Heart right ventricle (tissue), 16 donors: Measurements from ENCODE around the gene DYRK1A. TPM values are rescaled to one million over a fixed set of nuclear protein-coding genes. Genes with fewer than 3 reads are reported as not detected.

ENCODE experiments used
- ATAC-seq, 8 donors: fragments of 200-7000 bp; cut with Tn5 transposase; one replicate each; pipeline ENCODE4 v1.9.1; 2020; ENCODE audit warnings: mild to moderate bottlenecking in 8 of 8, moderate library complexity in 8 of 8, moderate number of reproducible peaks in 1 of 8
- DNase-seq, 2 donors: peaks; one replicate each; pipeline ENCODE4 v3.0.0-alpha.2; 2020
- H3K27ac ChIP-seq, 10 donors: fragments of 200-600 bp; sonication (generic) in 2 of 10; one replicate each; pipeline versions ENCODE4 v1.5.0 to v1.8.0; 2020 to 2022; ENCODE audit warnings: mild to moderate bottlenecking in 3 of 10
- H3K27me3 ChIP-seq, 7 donors: fragments of 200-600 bp; one replicate each; pipeline ENCODE4 v1.8.0; 2021 to 2022; ENCODE audit warnings: mild to moderate bottlenecking in 2 of 7
- H3K36me3 ChIP-seq, 9 donors: fragments of 200-600 bp; sonication (generic) in 1 of 9; one replicate each; pipeline versions ENCODE4 v1.5.0 to v1.8.0; 2020 to 2022; ENCODE audit warnings: mild to moderate bottlenecking in 2 of 9
- H3K4me1 ChIP-seq, 9 donors: fragments of 200-600 bp; sonication (generic) in 1 of 9; one replicate each; pipeline versions ENCODE4 v1.5.0 to v1.8.0; 2020 to 2022; ENCODE audit warnings: mild to moderate bottlenecking in 4 of 9
- H3K4me3 ChIP-seq, 10 donors: fragments of 200-600 bp; sonication (generic) in 2 of 10; one replicate each; pipeline versions ENCODE4 v1.5.0 to v1.8.0; 2020 to 2022; ENCODE audit warnings: mild to moderate bottlenecking in 7 of 10, moderate library complexity in 2 of 10
- H3K9me3 ChIP-seq, 11 donors: fragments of 200-600 bp in 10 of 11; sonication (generic) in 2 of 11; one replicate each; pipeline versions ENCODE4 v1.5.0 to v1.8.0; 2013 to 2022; ENCODE audit warnings: mild to moderate bottlenecking in 2 of 11, control low read depth in 1 of 11, moderate library complexity in 1 of 11
- whole genome bisulfite sequencing, 2 donors: extraction: QIAGEN DNeasy Blood & Tissue Kit; methylation state at CpG; one replicate each; pipeline ENCODE4 v1.1.7; 2013; ENCODE audit warnings: inconsistent platforms in 1 of 2; 5-methylcytosine and 5-hydroxymethylcytosine counted together
- intact Hi-C, 10 donors: fragments of 100-400 bp; cut with DNase I; formaldehyde crosslinking; loops; one replicate each; pipeline versions ENCODE4 v1.11.1 to v1.14.2; 2022
- polyA plus RNA-seq, 2 donors: library from polyadenylated mRNA; stranded (reverse); fragments of 200-250 nt; gene quantifications; one replicate each; pipeline ENCODE4 v1.2.3, GENCODE V29; 2013
- total RNA-seq, 10 donors: library from RNA; stranded (reverse); fragmentation: NEBNext Ultra II Directional in 3 of 10; extraction: Animal tissue kit (Norgen Biotek cat#: 25700) in 3 of 10; gene quantifications; one replicate each; pipeline versions ENCODE4 v1.2.1 to v1.2.4, GENCODE V29; 2021 to 2023
- TF ChIP-seq, protein P1 (sequence below), 9 donors: fragments of 200-600 bp; sonication (generic) in 2 of 9; IDR thresholded peaks; one replicate each; pipeline versions ENCODE4 v1.5.0 to v1.8.0; 2021 to 2022; ENCODE audit warnings: antibody characterized with exemption in 9 of 9, mild to moderate bottlenecking in 5 of 9, moderate library complexity in 1 of 9
- donor health status: Arrhythmogenic right ventricular cardiomyopathy.
- donor health status: ischemic (EF 13 %, LVEDD 7.1; RV severe dilation, severe dysfunction).
- donor health status: healthy with polysubstance abuse.
- donor health status: DM: no; HTN: yes; CAD: no.
- donor health status: DM: no; HTN: no; CAD: no.
- donor health status: ischemic (EF 25% LVEDD 6.9; RV normal size, moderate dysfunction).
- donor health status: ischemic (EF 25% LVEDD 5.7; RV mildly dilated, moderate dysfunction).
- donor health status: healthy.
- donor health status: DM: yes; HTN: yes; CAD: no.
- donor health status: Ischemic cardiomyopathy.
- donor health status: ischemic (EF 35%, LVEDD 5.7; RV mildly dilated, moderate dysfunction).
- donor health status: nonischemic (EF 11% LVEDD 7.7; RV severe dilation, severe dysfunction).
- donor health status: DM: yes; HTN: yes; CAD: no.
- donor health status: PGD.
- donor health status: ischemic (EF 29% LVEDD 5.4; RV normal size, mild dysfunction).
- donor health status: nonischemic (EF 23%, LVEDD 6.1; RV moderate dilation, normal function).

Gene DYRK1A
- total and polyA plus RNA-seq, 12 donors = 24.7 to 94.2 (median 73.2) TPM

DNA sequence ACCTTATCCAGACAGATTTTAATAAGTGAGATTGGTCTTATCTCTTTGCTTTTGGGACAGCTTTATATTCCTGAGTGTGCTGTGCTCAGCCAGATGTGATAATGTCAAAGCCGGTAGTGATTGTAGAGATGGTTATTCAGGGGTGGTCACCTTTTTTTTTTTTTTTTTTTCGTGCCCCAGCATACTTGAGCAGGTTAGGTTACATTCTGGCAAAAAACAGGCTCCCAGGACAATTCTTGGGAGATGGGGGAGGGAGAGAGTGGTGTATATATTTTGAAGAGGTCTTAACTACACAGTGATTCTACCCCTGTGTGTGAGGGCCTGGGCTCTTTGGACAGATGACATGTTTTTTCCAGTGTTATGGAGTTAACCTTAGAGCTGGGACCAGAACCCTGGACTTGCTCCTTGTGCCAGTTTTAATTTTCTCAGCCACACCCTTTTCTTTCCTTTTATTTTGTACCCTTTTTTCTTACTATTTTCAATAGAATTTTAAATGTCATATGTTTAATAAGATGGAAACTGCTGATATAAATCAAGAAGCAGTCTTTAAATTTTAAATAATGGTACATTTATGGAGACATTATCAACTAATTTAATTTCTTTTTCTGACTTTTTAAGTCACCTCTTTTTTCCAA is 88.4 kb downstream of the DYRK1A start:
- Histone ChIP-seq H3K36me3 (peaks cover 0 to 4% (median 0%) of the 10 kb centered on the region in 9 donors), H3K27ac (peak overlapping the region in 7 of 10 donors; percentile 25 to 75 (median 46)), H3K4me1 (peaks cover 15 to 99% (median 92%) of the 10 kb centered on the region in 9 donors), H3K27me3 (no peaks in the 10 kb centered on the region), H3K4me3 (no peak overlapping the region), H3K9me3 (no peaks in the 10 kb centered on the region)
- ATAC-seq = no peak
- DNase-seq = no peak
- WGBS, 2 donors = 15 to 44% methylated on average over 2 of the region's 2 CpGs
- intact Hi-C loops = loop anchor here in 4 of 10 donors (5.0 to 10.0 kb wide), 3 partner anchors 80 to 190 kb away; partner anchors contain the start of genes DYRK1A (in 2 of the 4) and VPS26C (in 1 of the 4)
- TF ChIP-seq, protein P1, sequence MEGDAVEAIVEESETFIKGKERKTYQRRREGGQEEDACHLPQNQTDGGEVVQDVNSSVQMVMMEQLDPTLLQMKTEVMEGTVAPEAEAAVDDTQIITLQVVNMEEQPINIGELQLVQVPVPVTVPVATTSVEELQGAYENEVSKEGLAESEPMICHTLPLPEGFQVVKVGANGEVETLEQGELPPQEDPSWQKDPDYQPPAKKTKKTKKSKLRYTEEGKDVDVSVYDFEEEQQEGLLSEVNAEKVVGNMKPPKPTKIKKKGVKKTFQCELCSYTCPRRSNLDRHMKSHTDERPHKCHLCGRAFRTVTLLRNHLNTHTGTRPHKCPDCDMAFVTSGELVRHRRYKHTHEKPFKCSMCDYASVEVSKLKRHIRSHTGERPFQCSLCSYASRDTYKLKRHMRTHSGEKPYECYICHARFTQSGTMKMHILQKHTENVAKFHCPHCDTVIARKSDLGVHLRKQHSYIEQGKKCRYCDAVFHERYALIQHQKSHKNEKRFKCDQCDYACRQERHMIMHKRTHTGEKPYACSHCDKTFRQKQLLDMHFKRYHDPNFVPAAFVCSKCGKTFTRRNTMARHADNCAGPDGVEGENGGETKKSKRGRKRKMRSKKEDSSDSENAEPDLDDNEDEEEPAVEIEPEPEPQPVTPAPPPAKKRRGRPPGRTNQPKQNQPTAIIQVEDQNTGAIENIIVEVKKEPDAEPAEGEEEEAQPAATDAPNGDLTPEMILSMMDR (IDR thresholded peaks at IDR 0.05) = no peak

DNA sequence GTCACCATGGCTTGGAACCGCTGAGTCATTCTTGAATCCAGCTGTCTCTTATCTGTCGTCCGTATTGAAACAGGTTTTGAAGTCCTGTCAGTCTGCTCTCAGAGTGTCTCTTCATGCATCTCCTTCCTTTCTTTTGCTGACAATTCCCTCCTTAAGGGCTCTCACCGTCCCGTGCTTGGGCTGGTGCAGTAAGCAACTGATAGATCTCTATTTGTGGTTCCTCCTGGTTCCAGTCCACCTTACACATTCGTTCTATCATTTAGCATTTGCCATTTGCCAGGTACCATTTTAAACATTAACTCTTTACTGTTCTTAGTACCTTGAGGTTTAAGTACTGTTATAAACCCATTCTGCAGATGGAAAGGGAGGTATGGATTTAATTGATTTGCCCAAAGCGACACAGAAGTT is 88.9 kb downstream of the DYRK1A start:
- peaks cover 14 to 99% (median 92%) of the 10 kb centered on the region in 9 donors for H3K4me1 ChIP-seq
- no peaks in the 10 kb centered on the region for H3K9me3 ChIP-seq
- no peaks in the 10 kb centered on the region for H3K36me3 ChIP-seq
- ATAC-seq (no peak), DNase-seq (no peak)
- no peak overlapping the region for H3K4me3 ChIP-seq
- TF ChIP-seq, protein P1 (IDR thresholded peaks at IDR 0.05) = no peak
- 37 to 42% methylated on average over 7 of the region's 7 CpGs for WGBS, 2 donors
- H3K27ac ChIP-seq = peak overlapping the region in 7 of 10 donors; percentile 25 to 75 (median 46)
- intact Hi-C loops = loop anchor here in 3 of 10 donors (5.0 to 10.0 kb wide), 3 partner anchors 81 to 191 kb away; partner anchors contain the start of genes DYRK1A (in 1 of the 3) and VPS26C (in 1 of the 3)
- no peaks in the 10 kb centered on the region for H3K27me3 ChIP-seq

DNA sequence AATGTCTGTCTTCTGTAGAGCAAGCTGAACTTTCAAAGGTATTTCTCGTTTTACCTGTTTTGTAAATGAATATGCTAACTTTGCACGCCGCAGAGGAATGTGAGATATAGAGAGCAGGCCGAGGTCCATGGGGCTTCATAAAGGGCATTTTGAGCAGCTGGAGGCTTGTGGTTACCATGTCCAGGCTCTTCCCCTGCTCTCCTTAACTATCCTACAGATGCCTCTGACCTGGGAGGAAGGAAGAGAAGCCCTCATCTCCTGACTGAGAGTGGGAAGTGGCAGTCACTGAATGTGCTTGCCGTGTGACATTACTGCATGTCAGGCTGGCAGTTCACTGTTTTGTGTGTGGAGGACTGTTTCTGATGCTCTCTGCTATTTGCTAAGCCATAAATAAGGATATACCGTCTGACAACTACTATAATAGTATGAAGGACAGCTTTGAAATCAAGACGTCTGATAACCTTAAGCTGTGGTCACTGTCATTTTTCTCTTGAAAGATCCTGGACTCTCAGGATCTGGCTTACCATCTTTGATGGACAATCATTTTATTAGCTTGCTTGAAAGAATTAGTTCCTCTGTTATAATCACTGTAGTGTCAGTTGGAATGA is 92.2 kb downstream of the DYRK1A start:
- 39 to 42% methylated on average over 7 of the region's 7 CpGs for WGBS, 2 donors
- H3K27me3 ChIP-seq = no peaks in the 10 kb centered on the region
- H3K4me3 ChIP-seq = no peak overlapping the region
- ATAC-seq = peak in 5 of 8 donors; percentile 24 to 56 (median 36)
- no peak for DNase-seq
- TF ChIP-seq, protein P1 (IDR thresholded peaks at IDR 0.05) = no peak
- peak overlapping the region in 3 of 10 donors; percentile 3 to 53 (median 38) for H3K27ac ChIP-seq
- H3K4me1 ChIP-seq = peaks cover 14 to 98% (median 95%) of the 10 kb centered on the region in 9 donors
- no peaks in the 10 kb centered on the region for H3K9me3 ChIP-seq
- intact Hi-C loops = loop anchor here in 3 of 10 donors (5.0 to 10.0 kb wide), 3 partner anchors 84 to 194 kb away; partner anchors contain the start of genes DYRK1A (in 1 of the 3) and VPS26C (in 1 of the 3)
- no peaks in the 10 kb centered on the region for H3K36me3 ChIP-seq

DNA sequence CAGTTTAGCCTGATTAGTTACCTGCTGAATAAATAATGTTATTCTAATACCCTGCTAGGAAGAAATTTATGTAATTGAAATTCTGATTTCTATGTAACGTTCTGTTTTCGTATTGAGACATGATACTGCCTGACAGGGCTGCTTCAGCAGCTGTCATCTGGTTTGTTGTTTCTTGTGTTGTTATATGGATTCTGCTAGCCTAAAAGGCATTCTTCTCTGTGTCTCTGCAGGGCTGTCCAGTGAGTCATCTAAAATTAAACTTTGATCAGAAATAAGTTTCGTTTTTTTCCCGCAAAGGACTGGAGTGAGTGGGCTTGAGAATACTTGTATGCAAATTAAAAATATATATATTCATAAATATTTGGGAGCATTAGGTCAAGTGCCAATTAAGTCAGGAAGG is 93.0 kb downstream of the DYRK1A start:
- no peaks in the 10 kb centered on the region for H3K9me3 ChIP-seq
- DNase-seq (no peak), ATAC-seq (no peak)
- peaks cover 11 to 98% (median 96%) of the 10 kb centered on the region in 9 donors for H3K4me1 ChIP-seq
- whole genome bisulfite sequencing, 2 donors = 52 to 59% methylated on average over 4 of the region's 4 CpGs
- H3K36me3 ChIP-seq = no peaks in the 10 kb centered on the region
- H3K4me3 ChIP-seq = no peak overlapping the region
- H3K27me3 ChIP-seq = no peaks in the 10 kb centered on the region
- intact Hi-C loops = loop anchor here in 3 of 10 donors (5.0 to 10.0 kb wide), 3 partner anchors 85 to 195 kb away; partner anchors contain the start of genes DYRK1A (in 1 of the 3) and VPS26C (in 1 of the 3)
- peak overlapping the region in 2 of 10 donors; percentile 6 to 53 for H3K27ac ChIP-seq
- TF ChIP-seq, protein P1 (IDR thresholded peaks at IDR 0.05) = no peak
